Measurements from ENCODE around the gene CORO1C. TPM values are rescaled to one million over a fixed set of nuclear protein-coding genes. Genes with fewer than 3 reads are reported as not detected.

CORO1C gene
- total and polyA plus RNA-seq, 4 donors, result 23.2 to 58.6 (median 41.9) TPM

DNA sequence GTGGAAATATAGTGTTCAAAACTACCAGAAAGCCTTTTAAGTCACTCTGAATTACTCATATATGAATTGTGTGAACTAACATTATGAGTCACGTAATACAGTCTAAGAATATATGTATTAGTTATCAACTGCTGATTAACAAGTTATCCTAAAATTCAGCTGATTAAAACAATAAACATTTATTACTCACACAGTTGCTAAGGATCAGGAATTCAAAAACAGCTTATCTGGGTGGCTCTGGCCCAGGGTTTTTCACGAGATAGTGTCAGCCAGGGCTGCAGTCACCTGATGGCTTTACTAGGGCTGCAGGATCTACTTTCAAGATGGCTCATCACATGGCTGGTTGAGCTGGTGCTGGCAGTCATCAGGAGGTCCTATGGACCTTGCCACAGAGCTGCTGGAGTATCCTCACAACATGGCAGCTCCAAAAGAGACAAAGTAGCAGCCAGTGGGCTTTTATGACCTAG, 36.5 kb downstream of the CORO1C start:
- DNase-seq (ENCODE audit: low spot score), result no peak
- Histone ChIP-seq H3K4me1 (ENCODE audit: control insufficient read depth in 4 of 4, insufficient read depth in 4 of 4, low read length in 3 of 4) (peaks cover 0 to 20% (median 13%) of the 10 kb centered on the region in 4 donors), H3K27ac (ENCODE audit: low read depth in 1 of 2, low read length in 2 of 2) (no peak overlapping the region)

GRCh38 chr12:108693751-108694150, 37.6 kb downstream of the CORO1C start:
- H3K36me3 ChIP-seq (ENCODE audit: control insufficient read depth in 4 of 4, insufficient read depth in 3 of 4, low read depth in 1 of 4, low read length in 3 of 4), result peaks cover 0 to 8% (median 6%) of the 10 kb centered on the region in 4 donors
- no peak for DNase-seq (ENCODE audit: low spot score)
- WGBS, result 96% methylated on average over 6 of the region's 6 CpGs
- TF ChIP-seq FOXA1 (IDR thresholded peaks at IDR 0.05) (no peak), FOXA2 (IDR thresholded peaks at IDR 0.05) (no peak), GABPA (IDR thresholded peaks at IDR 0.05 in 1 of 2, conservative IDR thresholded peaks at IDR 0.05 in 1 of 2) (no peak), HNF4A (conservative IDR thresholded peaks at IDR 0.05) (no peak), NR2F2 (IDR thresholded peaks at IDR 0.05) (no peak), YY1 (IDR thresholded peaks at IDR 0.05) (no peak), RAD21 (IDR thresholded peaks at IDR 0.05) (no peak), JUND (IDR thresholded peaks at IDR 0.05) (no peak), CTCF (IDR thresholded peaks at IDR 0.05; ENCODE audit: low read depth, low read length, missing input control) (no peak), SP1 (IDR thresholded peaks at IDR 0.05) (no peak), HNF4G (IDR thresholded peaks at IDR 0.05) (no peak), EGR1 (IDR thresholded peaks at IDR 0.05; ENCODE audit: low read depth in 2 of 2) (no peak)
- TF ChIP-seq, protein P1, sequence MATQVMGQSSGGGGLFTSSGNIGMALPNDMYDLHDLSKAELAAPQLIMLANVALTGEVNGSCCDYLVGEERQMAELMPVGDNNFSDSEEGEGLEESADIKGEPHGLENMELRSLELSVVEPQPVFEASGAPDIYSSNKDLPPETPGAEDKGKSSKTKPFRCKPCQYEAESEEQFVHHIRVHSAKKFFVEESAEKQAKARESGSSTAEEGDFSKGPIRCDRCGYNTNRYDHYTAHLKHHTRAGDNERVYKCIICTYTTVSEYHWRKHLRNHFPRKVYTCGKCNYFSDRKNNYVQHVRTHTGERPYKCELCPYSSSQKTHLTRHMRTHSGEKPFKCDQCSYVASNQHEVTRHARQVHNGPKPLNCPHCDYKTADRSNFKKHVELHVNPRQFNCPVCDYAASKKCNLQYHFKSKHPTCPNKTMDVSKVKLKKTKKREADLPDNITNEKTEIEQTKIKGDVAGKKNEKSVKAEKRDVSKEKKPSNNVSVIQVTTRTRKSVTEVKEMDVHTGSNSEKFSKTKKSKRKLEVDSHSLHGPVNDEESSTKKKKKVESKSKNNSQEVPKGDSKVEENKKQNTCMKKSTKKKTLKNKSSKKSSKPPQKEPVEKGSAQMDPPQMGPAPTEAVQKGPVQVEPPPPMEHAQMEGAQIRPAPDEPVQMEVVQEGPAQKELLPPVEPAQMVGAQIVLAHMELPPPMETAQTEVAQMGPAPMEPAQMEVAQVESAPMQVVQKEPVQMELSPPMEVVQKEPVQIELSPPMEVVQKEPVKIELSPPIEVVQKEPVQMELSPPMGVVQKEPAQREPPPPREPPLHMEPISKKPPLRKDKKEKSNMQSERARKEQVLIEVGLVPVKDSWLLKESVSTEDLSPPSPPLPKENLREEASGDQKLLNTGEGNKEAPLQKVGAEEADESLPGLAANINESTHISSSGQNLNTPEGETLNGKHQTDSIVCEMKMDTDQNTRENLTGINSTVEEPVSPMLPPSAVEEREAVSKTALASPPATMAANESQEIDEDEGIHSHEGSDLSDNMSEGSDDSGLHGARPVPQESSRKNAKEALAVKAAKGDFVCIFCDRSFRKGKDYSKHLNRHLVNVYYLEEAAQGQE (IDR thresholded peaks at IDR 0.05), result no peak
- TF ChIP-seq, protein P2, sequence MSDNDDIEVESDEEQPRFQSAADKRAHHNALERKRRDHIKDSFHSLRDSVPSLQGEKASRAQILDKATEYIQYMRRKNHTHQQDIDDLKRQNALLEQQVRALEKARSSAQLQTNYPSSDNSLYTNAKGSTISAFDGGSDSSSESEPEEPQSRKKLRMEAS (IDR thresholded peaks at IDR 0.05), result no peak
- no peak overlapping the region for H3K27ac ChIP-seq (ENCODE audit: low read depth in 1 of 2, low read length in 2 of 2)
- no peak overlapping the region for H3K9ac ChIP-seq (ENCODE audit: low read depth in 1 of 2, low read length in 2 of 2)
- no peaks in the 10 kb centered on the region for H3K9me3 ChIP-seq (ENCODE audit: control insufficient read depth in 4 of 4, low read length in 3 of 4)
- peaks cover 0 to 20% (median 13%) of the 10 kb centered on the region in 4 donors for H3K4me1 ChIP-seq (ENCODE audit: control insufficient read depth in 4 of 4, insufficient read depth in 4 of 4, low read length in 3 of 4)
- H3K27me3 ChIP-seq (ENCODE audit: control insufficient read depth in 4 of 4, insufficient read depth in 4 of 4, low read length in 3 of 4), result no peaks in the 10 kb centered on the region
- no peak overlapping the region for H3K4me3 ChIP-seq (ENCODE audit: low read depth in 1 of 3, low read length in 3 of 3)

More for the DNA sequence above, 36.5 kb downstream of the CORO1C start:
- no peak overlapping the region for H3K9ac ChIP-seq (ENCODE audit: low read depth in 1 of 2, low read length in 2 of 2)
- peaks cover 0 to 16% (median 11%) of the 10 kb centered on the region in 4 donors for H3K36me3 ChIP-seq (ENCODE audit: control insufficient read depth in 4 of 4, insufficient read depth in 3 of 4, low read depth in 1 of 4, low read length in 3 of 4)
- TF ChIP-seq, protein P3, sequence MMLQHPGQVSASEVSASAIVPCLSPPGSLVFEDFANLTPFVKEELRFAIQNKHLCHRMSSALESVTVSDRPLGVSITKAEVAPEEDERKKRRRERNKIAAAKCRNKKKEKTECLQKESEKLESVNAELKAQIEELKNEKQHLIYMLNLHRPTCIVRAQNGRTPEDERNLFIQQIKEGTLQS (IDR thresholded peaks at IDR 0.05), result no peak
- TF ChIP-seq YY1 (IDR thresholded peaks at IDR 0.05) (no peak), CTCF (IDR thresholded peaks at IDR 0.05; ENCODE audit: low read depth, low read length, missing input control) (no peak), EGR1 (IDR thresholded peaks at IDR 0.05; ENCODE audit: low read depth in 2 of 2) (no peak)
- H3K4me3 ChIP-seq (ENCODE audit: low read depth in 1 of 3, low read length in 3 of 3), result no peak overlapping the region
- WGBS, result 92% methylated on average over 2 of the region's 2 CpGs
- no peaks in the 10 kb centered on the region for H3K9me3 ChIP-seq (ENCODE audit: control insufficient read depth in 4 of 4, low read length in 3 of 4)
- H3K27me3 ChIP-seq (ENCODE audit: control insufficient read depth in 4 of 4, insufficient read depth in 4 of 4, low read length in 3 of 4), result no peaks in the 10 kb centered on the region

All from liver (tissue), 9 donors.